Esophagus squamous epithelium (tissue), 4 donors: ENCODE measurements around the gene EVX2.

Experiments
- POLR2A ChIP-seq, 4 donors: fragments of 450-650 bp; IDR thresholded peaks; one replicate each; pipeline ENCODE4 v1.6.1; 2017; ENCODE audit warnings: antibody characterized with exemption in 4 of 4, mild to moderate bottlenecking in 4 of 4, moderate library complexity in 3 of 4
- TF ChIP-seq, protein P1 (sequence below), 6 experiments: fragments of 450-650 bp in 4 of 6; fragments of 200-600 bp in 2 of 6; sonication (generic) in 2 of 6; IDR thresholded peaks; one replicate each; pipeline ENCODE4 v1.5.1; 2016 to 2019; ENCODE audit warnings: antibody characterized with exemption in 6 of 6, mild to moderate bottlenecking in 4 of 6, moderate library complexity in 4 of 6

DNA sequence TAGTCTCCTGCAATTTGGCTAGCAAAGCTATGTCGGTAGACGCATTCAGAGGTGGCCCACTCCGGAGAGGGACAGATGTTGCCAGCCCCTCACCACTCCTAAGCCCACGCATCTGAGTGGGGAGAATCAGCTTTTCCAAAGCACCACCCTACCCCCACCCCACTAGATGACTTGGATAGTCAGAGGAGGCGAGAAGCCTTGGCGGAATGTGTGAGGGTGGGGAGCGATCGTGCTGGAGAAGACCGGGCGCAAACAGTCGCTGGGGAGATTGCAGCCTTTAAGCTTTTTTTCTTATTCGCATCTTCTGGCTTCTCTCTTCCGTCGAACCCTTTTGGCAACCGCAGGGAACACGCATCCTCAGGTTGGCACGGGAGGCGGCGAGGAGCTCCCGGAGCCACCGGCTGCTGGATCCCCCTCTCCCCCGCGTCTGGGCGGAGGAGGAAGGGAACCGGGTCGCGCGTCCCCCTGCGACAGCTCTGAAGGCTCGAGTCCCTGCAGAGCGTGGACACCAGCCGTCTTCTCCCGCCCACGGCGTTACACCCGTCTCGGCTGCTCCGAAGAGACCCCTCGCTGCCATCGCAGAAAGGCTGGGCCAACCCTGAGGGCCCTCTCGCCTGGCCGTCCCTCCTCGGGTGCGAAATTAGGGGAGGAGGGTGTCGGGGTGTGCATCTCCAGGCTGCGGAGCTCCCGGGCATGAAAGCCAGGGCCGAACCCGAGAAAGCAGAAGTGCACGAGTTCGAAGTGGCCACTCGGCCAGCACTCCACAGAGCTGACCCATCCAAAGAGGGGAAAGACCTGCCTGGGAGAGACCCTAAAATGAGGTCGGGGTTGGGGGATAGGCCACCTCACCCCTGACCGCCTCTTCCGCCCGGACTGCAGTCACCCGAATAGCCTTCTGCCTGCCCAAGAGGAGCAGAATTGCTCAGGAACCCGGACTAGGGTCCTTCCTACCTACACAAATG is 12.2 kb downstream of the EVX2 start:
- TF ChIP-seq, protein P1, sequence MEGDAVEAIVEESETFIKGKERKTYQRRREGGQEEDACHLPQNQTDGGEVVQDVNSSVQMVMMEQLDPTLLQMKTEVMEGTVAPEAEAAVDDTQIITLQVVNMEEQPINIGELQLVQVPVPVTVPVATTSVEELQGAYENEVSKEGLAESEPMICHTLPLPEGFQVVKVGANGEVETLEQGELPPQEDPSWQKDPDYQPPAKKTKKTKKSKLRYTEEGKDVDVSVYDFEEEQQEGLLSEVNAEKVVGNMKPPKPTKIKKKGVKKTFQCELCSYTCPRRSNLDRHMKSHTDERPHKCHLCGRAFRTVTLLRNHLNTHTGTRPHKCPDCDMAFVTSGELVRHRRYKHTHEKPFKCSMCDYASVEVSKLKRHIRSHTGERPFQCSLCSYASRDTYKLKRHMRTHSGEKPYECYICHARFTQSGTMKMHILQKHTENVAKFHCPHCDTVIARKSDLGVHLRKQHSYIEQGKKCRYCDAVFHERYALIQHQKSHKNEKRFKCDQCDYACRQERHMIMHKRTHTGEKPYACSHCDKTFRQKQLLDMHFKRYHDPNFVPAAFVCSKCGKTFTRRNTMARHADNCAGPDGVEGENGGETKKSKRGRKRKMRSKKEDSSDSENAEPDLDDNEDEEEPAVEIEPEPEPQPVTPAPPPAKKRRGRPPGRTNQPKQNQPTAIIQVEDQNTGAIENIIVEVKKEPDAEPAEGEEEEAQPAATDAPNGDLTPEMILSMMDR (IDR thresholded peaks at IDR 0.05) = no peak
- TF ChIP-seq POLR2A (IDR thresholded peaks at IDR 0.05) = no peak
